Hepatocyte (in vitro differentiated cells): ENCODE data around the gene PSMD12. TPM values are rescaled to one million over a fixed set of nuclear protein-coding genes. Genes with fewer than 3 reads are reported as not detected.
"Not testable (repeated sequence)": the region's sequence is repeated elsewhere in the genome, so short reads cannot be mapped to it uniquely, and the experiment has no call there.

Experiments used
- DNase-seq: peaks from one replicate; pipeline ENCODE4 v3.0.0-alpha.2; 2016; ENCODE audit warnings: low spot score
- H2AFZ ChIP-seq: fragments of 200-600 bp; sonication (generic); 2 replicates; pipeline ENCODE4 v1.6.0; 2016; ENCODE audit warnings: antibody characterized with exemption, mild to moderate bottlenecking
- H3K27ac ChIP-seq: fragments of 200-600 bp; sonication (generic); 2 replicates; pipeline ENCODE4 v1.5.1; 2016; ENCODE audit warnings: mild to moderate bottlenecking
- H3K27me3 ChIP-seq: fragments of 200-600 bp; sonication (generic); 2 replicates; pipeline ENCODE4 v1.6.1; 2016
- H3K36me3 ChIP-seq: fragments of 200-600 bp; sonication (generic); replicated peaks from 2 replicates; pipeline ENCODE4 v1.5.1; 2016; ENCODE audit warnings: low read depth; ENCODE audit not compliant: insufficient read depth
- H3K4me1 ChIP-seq: fragments of 200-600 bp; sonication (generic); 2 replicates; pipeline ENCODE4 v1.5.1; 2016; ENCODE audit warnings: mild to moderate bottlenecking, moderate library complexity; ENCODE audit not compliant: insufficient read depth
- H3K4me2 ChIP-seq: fragments of 200-600 bp; sonication (generic); 2 replicates; pipeline ENCODE4 v1.6.0; 2016
- H3K4me3 ChIP-seq: fragments of 200-600 bp; sonication (generic); 2 replicates; pipeline ENCODE4 v1.5.1; 2016; ENCODE audit warnings: mild to moderate bottlenecking
- H3K79me2 ChIP-seq: fragments of 200-600 bp; sonication (generic); 2 replicates; pipeline ENCODE4 v1.6.0; 2017; ENCODE audit warnings: mild to moderate bottlenecking
- H3K9me2 ChIP-seq: fragments of 200-600 bp; sonication (generic); replicated peaks from 2 replicates; pipeline ENCODE4 v1.6.0; 2017; ENCODE audit warnings: mild to moderate bottlenecking; ENCODE audit not compliant: insufficient read depth
- H3K9me3 ChIP-seq: fragments of 200-600 bp; sonication (generic); 2 replicates; pipeline ENCODE4 v1.5.1; 2016; ENCODE audit warnings: low read depth, mild to moderate bottlenecking
- H4K20me1 ChIP-seq: fragments of 200-600 bp; sonication (generic); 2 replicates; pipeline ENCODE4 v1.6.0; 2016; ENCODE audit warnings: mild to moderate bottlenecking; ENCODE audit not compliant: insufficient read depth, poor library complexity, severe bottlenecking
- EZH2 ChIP-seq: fragments of 200-600 bp; sonication (generic); IDR thresholded peaks from 2 replicates; pipeline ENCODE4 v1.6.1; 2016; ENCODE audit warnings: antibody characterized with exemption, mild to moderate bottlenecking, borderline replicate concordance
- EZH2phosphoT487 ChIP-seq: fragments of 200-600 bp; sonication (generic); IDR thresholded peaks from one replicate; pipeline ENCODE4 v1.6.1; 2018; ENCODE audit warnings: antibody characterized with exemption, mild to moderate bottlenecking, low read depth, moderate library complexity; ENCODE audit not compliant: unreplicated experiment, severe bottlenecking
- WGBS: methylation state at CpG from one replicate; pipeline ENCODE4 v1.1.6; 2016; ENCODE audit warnings: low lambda C conversion rate; ENCODE audit errors: missing lambda C conversion rate; 5-methylcytosine and 5-hydroxymethylcytosine counted together
- polyA plus RNA-seq: library from polyadenylated mRNA; unstranded; fragments of >200 nt; fragmentation: Nextera tagmentation; extraction: Ambion mirVana; gene quantifications from 2 replicates; pipeline ENCODE4 v1.2.1, GENCODE V29; 2016
- total RNA-seq: library from RNA; depleted of rRNA; stranded (reverse); fragments of >200 nt; gene quantifications from 2 replicates; pipeline ENCODE4 v1.2.3, GENCODE V29; 2014
- TF ChIP-seq, protein P1 (sequence below): fragments of 200-600 bp; sonication (generic); IDR thresholded peaks from 2 replicates; pipeline ENCODE4 v1.5.1; 2016; ENCODE audit warnings: antibody characterized with exemption, mild to moderate bottlenecking; ENCODE audit not compliant: poor library complexity

The PSMD12 gene
- total and polyA plus RNA-seq, 2 experiments from 2014 or later: 28.4 to 65.3 TPM

DNA sequence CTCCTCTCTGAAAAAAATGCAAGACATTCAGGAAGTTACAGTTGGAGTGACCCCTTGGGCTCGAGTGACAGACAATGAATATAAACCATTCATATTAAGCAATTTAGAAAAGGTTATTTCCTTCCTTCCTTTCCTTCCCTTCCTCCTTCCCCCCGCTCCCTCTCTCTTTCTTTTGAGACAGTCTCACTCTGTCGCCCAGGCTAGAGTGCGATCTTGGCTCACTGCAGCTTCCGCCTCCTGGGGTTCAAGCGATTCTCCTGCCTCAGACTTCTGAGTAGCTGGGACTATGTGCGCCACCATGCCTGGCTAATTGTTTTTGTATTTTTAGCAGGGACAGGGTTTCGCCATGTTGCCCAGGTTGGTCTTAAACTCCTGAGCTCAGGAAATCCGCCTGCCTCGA is 13.2 kb downstream of the PSMD12 start:
- Histone ChIP-seq H3K4me1 (no peaks in the 10 kb centered on the region), H3K9me3 (no peaks in the 10 kb centered on the region), H3K36me3 (peaks cover 4% of the 10 kb centered on the region), H3K79me2 (peaks cover 31% of the 10 kb centered on the region), H4K20me1 (peaks cover 17% of the 10 kb centered on the region), H3K27ac (no peak overlapping the region), H2AFZ (no peak overlapping the region), H3K4me3 (no peak overlapping the region), H3K27me3 (no peaks in the 10 kb centered on the region), H3K9me2 (no peaks in the 10 kb centered on the region), H3K4me2 (no peak overlapping the region)
- 97% methylated on average over 9 of the region's 10 CpGs for WGBS
- TF ChIP-seq EZH2phosphoT487 (no peak), EZH2 (no peak)
- TF ChIP-seq, protein P1, sequence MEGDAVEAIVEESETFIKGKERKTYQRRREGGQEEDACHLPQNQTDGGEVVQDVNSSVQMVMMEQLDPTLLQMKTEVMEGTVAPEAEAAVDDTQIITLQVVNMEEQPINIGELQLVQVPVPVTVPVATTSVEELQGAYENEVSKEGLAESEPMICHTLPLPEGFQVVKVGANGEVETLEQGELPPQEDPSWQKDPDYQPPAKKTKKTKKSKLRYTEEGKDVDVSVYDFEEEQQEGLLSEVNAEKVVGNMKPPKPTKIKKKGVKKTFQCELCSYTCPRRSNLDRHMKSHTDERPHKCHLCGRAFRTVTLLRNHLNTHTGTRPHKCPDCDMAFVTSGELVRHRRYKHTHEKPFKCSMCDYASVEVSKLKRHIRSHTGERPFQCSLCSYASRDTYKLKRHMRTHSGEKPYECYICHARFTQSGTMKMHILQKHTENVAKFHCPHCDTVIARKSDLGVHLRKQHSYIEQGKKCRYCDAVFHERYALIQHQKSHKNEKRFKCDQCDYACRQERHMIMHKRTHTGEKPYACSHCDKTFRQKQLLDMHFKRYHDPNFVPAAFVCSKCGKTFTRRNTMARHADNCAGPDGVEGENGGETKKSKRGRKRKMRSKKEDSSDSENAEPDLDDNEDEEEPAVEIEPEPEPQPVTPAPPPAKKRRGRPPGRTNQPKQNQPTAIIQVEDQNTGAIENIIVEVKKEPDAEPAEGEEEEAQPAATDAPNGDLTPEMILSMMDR: no peak
- DNase-seq: no peak

DNA sequence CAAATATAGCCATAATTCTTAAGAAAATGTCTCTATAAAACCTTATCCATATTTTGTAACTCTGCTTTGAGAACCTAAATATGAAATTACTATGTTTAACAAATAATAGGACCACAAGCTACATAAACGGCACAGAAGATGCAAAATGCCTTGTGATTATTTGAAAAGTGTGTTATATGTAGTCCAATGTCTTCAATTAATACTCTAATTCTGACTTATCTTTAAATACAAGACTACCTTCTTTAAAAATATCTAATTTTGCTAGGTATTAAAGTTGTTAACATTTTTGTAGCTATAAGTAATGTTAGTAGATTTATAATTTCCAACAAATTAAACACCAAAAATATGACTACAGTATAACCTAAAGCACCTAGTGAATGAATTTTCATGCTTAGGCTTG is 17.0 kb downstream of the PSMD12 start:
- no peak overlapping the region for H3K4me3 ChIP-seq
- TF ChIP-seq, protein P1: no peak
- TF ChIP-seq EZH2 (no peak), EZH2phosphoT487 (no peak)
- H3K79me2 ChIP-seq: peaks cover 6% of the 10 kb centered on the region
- no peaks in the 10 kb centered on the region for H3K9me3 ChIP-seq
- DNase-seq: no peak
- H4K20me1 ChIP-seq: no peaks in the 10 kb centered on the region
- WGBS: 94% methylated on average over 1 of the region's 1 CpG
- no peaks in the 10 kb centered on the region for H3K4me1 ChIP-seq
- H3K27ac ChIP-seq: no peak overlapping the region
- no peak overlapping the region for H3K4me2 ChIP-seq
- no peak overlapping the region for H2AFZ ChIP-seq
- no peaks in the 10 kb centered on the region for H3K9me2 ChIP-seq
- no peaks in the 10 kb centered on the region for H3K27me3 ChIP-seq
- H3K36me3 ChIP-seq: no peaks in the 10 kb centered on the region

DNA sequence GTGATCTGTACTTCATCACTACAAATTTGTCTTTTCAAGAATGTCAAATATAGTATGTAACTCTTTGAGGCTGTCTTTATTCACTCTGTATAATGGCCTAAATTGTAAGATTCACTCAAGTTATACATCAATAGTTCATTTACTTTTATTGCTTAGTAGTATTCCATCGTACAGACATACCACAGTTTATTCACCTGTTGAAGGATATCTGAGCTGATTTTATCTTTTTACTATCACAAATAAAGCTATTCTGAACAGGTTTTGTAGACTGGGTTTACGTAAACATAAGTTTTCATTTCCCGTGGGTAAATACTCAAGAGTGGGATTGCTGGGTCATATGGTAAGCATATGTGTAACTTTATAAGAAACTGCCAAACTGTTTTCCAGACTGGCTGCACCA is 18.6 kb downstream of the PSMD12 start:
- H3K4me3 ChIP-seq: no peak overlapping the region
- no peak for DNase-seq
- no peak overlapping the region for H3K27ac ChIP-seq
- H3K79me2 ChIP-seq: no peaks in the 10 kb centered on the region
- no peaks in the 10 kb centered on the region for H4K20me1 ChIP-seq
- TF ChIP-seq, protein P1: no peak
- no peak for TF ChIP-seq EZH2
- no peak for TF ChIP-seq EZH2phosphoT487
- H2AFZ ChIP-seq: no peak overlapping the region
- whole genome bisulfite sequencing: 89% methylated on average over 3 of the region's 3 CpGs
- no peaks in the 10 kb centered on the region for H3K9me3 ChIP-seq
- H3K4me1 ChIP-seq: no peaks in the 10 kb centered on the region
- no peak overlapping the region for H3K4me2 ChIP-seq
- no peaks in the 10 kb centered on the region for H3K27me3 ChIP-seq
- no peaks in the 10 kb centered on the region for H3K36me3 ChIP-seq
- no peaks in the 10 kb centered on the region for H3K9me2 ChIP-seq

DNA sequence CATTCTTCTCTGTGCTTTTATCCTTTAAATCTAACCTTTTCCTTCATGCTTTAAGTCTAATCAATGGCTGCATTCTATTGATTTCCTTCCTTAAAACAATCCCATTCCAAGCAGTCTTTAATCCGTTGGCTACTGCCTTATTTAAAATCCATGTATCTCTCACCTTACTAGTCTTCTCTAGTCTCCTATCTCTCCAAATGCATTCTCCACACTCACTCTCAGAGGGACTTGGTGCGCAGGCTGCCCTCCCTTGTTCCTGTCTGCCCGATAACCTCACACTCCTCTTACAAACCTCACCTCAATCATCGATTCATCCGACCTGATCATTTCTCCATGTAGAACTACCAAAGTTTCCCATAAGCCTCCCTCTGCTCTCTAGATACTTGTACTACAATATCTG is 23.1 kb downstream of the PSMD12 start:
- Histone ChIP-seq H3K27ac (no peak overlapping the region), H3K79me2 (no peaks in the 10 kb centered on the region), H3K9me3 (no peaks in the 10 kb centered on the region), H3K4me1 (no peaks in the 10 kb centered on the region), H2AFZ (no peak overlapping the region), H3K9me2 (no peaks in the 10 kb centered on the region), H3K4me2 (no peak overlapping the region), H3K36me3 (no peaks in the 10 kb centered on the region), H3K27me3 (no peaks in the 10 kb centered on the region), H4K20me1 (no peaks in the 10 kb centered on the region), H3K4me3 (no peak overlapping the region)
- WGBS: 98% methylated on average over 5 of the region's 5 CpGs
- TF ChIP-seq, protein P1: no peak
- TF ChIP-seq EZH2phosphoT487 (no peak), EZH2 (no peak)
- DNase-seq: no peak

DNA sequence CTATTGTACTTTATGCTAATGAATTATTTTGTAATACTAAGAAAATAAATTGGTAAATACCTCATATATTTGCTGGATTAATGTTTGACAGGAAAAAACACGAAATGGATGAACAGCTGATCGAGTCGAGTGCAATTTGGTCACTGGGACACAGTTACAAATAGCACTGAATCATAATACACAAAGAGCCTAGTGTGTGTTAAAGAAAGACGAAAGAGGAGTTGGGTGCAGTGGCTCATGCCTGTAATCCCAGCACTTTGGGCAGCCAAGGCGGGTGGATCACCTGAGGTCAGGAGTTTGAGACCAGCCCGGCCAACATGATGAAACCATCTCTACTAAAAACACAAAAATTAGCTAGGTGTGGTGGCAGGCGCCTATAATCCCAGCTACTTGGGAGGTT is 28.0 kb downstream of the PSMD12 start:
- not testable (repeated sequence) for H4K20me1 ChIP-seq, H3K9me2 ChIP-seq, H3K4me1 ChIP-seq, H3K9me3 ChIP-seq, H3K36me3 ChIP-seq, H3K79me2 ChIP-seq, H3K4me2 ChIP-seq, DNase-seq, H3K4me3 ChIP-seq, H3K27ac ChIP-seq, H3K27me3 ChIP-seq, H2AFZ ChIP-seq
- 93% methylated on average over 7 of the region's 7 CpGs for WGBS
